Lower lobe of right lung (tissue), 2 donors: Measurements from ENCODE around the gene PTGIS. TPM values are rescaled to one million over a fixed set of nuclear protein-coding genes. Genes with fewer than 3 reads are reported as not detected.

Experiments
- ATAC-seq, 2 donors: fragments of 200-7000 bp; cut with Tn5 transposase; one replicate each; pipeline ENCODE4 v1.9.1; 2020 to 2022; ENCODE audit warnings: mild to moderate bottlenecking in 2 of 2, moderate library complexity in 2 of 2
- DNase-seq: peaks from one replicate; pipeline ENCODE4 v3.0.0-alpha.2; 2020
- H3K27ac ChIP-seq: fragments of 200-600 bp; one replicate; pipeline ENCODE4 v1.8.0; 2022
- H3K27me3 ChIP-seq: fragments of 200-600 bp; one replicate; pipeline ENCODE4 v1.8.0; 2022; ENCODE audit warnings: low read depth
- H3K36me3 ChIP-seq: fragments of 200-600 bp; one replicate; pipeline ENCODE4 v1.8.0; 2022; ENCODE audit warnings: mild to moderate bottlenecking
- H3K4me1 ChIP-seq: fragments of 200-600 bp; one replicate; pipeline ENCODE4 v1.8.0; 2022
- H3K4me3 ChIP-seq: fragments of 200-600 bp; one replicate; pipeline ENCODE4 v1.8.0; 2022; ENCODE audit warnings: mild to moderate bottlenecking
- H3K9me3 ChIP-seq: fragments of 200-600 bp; one replicate; pipeline ENCODE4 v1.8.0; 2022
- intact Hi-C: fragments of 100-400 bp; cut with DNase I; formaldehyde crosslinking; loops from one replicate; pipeline ENCODE4 v1.11.0; 2022
- total RNA-seq: library from RNA; stranded (reverse); fragmentation: NEBNext Ultra II Directional; extraction: Animal tissue kit (Norgen Biotek cat#: 25700); gene quantifications from one replicate; pipeline ENCODE4 v1.2.1, GENCODE V29; 2021
- TF ChIP-seq, protein P1 (sequence below): fragments of 200-600 bp; IDR thresholded peaks from one replicate; pipeline ENCODE4 v1.8.0; 2022; ENCODE audit warnings: antibody characterized with exemption, mild to moderate bottlenecking
- donor health status: DM: no; HTN: yes; CAD: no; lungs with severe emphysema.

Gene PTGIS
- total RNA-seq, 1 donor from 2014 or later, result 41.2 TPM

DNA sequence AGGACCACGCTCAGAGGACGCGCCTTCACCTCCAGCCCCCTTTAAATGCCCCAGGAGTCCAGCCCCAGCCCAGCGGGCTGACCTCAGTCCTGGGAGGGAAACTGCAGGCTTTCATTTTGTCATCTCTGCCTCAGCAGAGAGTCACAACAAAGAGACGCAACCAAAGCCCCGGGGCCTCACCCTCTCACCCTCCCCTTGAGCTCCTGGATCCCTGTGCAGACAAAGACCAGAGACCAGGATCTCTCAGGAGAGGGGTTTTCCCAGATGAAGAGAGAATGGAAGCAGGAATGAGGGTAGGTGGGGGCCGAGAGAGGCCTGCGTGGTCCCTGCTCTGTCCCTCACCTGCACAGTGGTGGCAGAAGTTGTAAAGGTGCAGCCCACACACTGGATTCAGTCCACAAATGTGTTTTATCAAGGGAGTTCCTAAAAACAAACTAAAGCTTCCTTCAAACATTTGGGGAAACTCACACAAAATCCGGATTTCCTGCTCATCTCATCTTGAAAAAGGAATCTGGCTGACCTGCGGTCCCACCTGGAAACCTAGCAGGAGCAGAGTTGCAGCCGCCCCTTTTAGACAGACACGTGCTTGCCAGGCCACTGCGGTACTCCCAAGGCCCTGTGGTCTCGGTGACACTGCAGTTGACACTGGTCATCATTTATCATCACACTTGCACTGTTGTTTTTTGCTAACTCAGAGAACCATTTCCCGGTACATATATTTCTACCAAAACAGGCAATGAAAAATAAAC is 27.1 kb downstream of the PTGIS start:
- Histone ChIP-seq H3K36me3 (no peaks in the 10 kb centered on the region), H3K27ac (no peak overlapping the region), H3K4me3 (no peak overlapping the region), H3K27me3 (no peaks in the 10 kb centered on the region), H3K4me1 (no peaks in the 10 kb centered on the region), H3K9me3 (no peaks in the 10 kb centered on the region)
- intact Hi-C loops, result loop anchor here (10.0 kb wide), 1 partner anchor 64 kb away; no protein-coding TSS in a partner anchor
- ATAC-seq, result no peak
- TF ChIP-seq, protein P1, sequence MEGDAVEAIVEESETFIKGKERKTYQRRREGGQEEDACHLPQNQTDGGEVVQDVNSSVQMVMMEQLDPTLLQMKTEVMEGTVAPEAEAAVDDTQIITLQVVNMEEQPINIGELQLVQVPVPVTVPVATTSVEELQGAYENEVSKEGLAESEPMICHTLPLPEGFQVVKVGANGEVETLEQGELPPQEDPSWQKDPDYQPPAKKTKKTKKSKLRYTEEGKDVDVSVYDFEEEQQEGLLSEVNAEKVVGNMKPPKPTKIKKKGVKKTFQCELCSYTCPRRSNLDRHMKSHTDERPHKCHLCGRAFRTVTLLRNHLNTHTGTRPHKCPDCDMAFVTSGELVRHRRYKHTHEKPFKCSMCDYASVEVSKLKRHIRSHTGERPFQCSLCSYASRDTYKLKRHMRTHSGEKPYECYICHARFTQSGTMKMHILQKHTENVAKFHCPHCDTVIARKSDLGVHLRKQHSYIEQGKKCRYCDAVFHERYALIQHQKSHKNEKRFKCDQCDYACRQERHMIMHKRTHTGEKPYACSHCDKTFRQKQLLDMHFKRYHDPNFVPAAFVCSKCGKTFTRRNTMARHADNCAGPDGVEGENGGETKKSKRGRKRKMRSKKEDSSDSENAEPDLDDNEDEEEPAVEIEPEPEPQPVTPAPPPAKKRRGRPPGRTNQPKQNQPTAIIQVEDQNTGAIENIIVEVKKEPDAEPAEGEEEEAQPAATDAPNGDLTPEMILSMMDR, result no peak
- no peak for DNase-seq

DNA sequence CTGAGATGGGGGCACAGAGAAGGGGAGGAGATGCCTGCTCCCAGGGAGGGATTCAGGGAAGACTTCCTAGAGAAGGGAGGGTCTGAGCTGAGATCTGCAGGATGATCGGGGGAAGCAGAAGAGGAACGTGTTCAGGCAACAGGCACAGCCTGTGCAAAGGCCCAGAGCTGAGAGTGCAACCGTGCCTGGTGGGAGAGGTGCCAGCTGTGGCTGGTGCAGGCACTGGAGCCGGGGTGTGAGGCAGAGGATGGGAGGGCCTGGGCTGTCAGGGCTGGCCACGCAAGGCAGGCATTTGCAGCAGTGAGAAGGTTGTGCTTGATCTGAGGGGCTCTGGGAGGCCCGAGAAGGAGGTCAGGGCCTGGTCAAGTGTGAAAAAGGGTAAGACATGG is 27.7 kb downstream of the PTGIS start:
- Histone ChIP-seq H3K27me3 (no peaks in the 10 kb centered on the region), H3K9me3 (no peaks in the 10 kb centered on the region), H3K4me3 (no peak overlapping the region), H3K4me1 (no peaks in the 10 kb centered on the region), H3K27ac (no peak overlapping the region), H3K36me3 (no peaks in the 10 kb centered on the region)
- intact Hi-C loops, result loop anchor here (10.0 kb wide), 1 partner anchor 65 kb away; no protein-coding TSS in a partner anchor
- ATAC-seq (no peak), DNase-seq (no peak)
- TF ChIP-seq, protein P1, result no peak

DNA sequence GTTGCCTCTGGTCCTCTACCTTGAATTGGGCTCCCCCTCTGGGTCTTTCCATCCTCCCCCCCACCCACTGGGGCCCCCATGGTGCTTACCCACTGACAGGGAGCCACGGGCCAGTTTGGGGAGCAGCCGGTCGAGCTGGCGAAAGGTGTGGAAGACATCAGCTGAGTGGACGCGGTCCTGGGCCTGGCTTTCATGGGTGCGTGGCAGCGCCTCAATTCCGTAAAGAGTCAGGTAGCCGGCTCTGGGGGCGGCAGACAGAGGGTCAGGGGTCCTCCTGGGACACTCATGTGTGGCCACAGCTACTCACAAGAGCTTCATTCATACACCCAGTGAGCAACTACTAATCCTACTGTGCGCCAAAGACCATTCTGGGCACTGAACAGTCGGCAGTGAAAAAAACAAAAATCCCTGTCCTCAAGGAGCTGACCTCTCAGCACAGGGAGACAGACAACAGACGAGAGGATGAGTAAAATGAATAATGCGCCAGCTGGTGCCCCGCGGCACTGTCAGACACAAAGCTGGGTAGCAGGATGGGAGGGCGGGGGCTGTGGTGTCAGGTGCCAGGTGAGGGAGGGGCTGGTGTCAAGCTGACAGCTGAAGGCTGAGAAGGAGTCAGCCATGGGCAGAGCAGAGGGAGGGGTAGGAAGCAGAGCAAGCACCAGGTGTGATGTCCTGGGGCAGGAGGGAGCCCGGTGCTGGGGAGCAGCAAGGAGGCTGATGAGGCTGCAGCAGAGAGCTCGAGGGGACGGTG is 28.3 kb downstream of the PTGIS start:
- H3K9me3 ChIP-seq, result no peaks in the 10 kb centered on the region
- H3K36me3 ChIP-seq, result no peaks in the 10 kb centered on the region
- no peaks in the 10 kb centered on the region for H3K27me3 ChIP-seq
- no peak overlapping the region for H3K4me3 ChIP-seq
- intact Hi-C loops, result loop anchor here (10.0 kb wide), 1 partner anchor 65 kb away; no protein-coding TSS in a partner anchor
- peaks cover 4% of the 10 kb centered on the region for H3K4me1 ChIP-seq
- H3K27ac ChIP-seq, result no peak overlapping the region
- TF ChIP-seq, protein P1, result no peak
- ATAC-seq, result no peak
- DNase-seq, result no peak

DNA sequence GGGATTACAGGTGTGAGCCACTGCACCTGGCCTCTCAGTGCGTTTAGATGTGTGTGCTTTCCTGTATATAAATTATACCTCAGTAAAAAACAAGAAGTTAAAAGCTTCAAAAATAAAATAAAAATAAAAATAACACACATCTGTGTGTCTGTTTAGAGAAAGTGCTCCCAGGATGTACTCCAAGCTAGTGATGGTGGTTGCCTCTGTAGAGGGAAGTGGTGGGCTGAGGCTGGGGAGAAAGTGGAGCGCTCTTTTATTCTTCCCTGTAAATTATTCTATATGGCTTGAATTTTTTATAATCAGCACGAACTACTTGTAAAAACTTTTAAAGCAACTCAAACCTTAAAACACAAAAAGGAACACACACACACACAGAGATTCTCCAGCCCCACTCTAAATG is 29.0 kb downstream of the PTGIS start:
- intact Hi-C loops, result no loop called here
- Histone ChIP-seq H3K4me1 (peaks cover 8% of the 10 kb centered on the region), H3K9me3 (no peaks in the 10 kb centered on the region), H3K4me3 (no peak overlapping the region), H3K36me3 (no peaks in the 10 kb centered on the region), H3K27me3 (no peaks in the 10 kb centered on the region), H3K27ac (no peak overlapping the region)
- DNase-seq, result no peak
- TF ChIP-seq, protein P1, result no peak
- no peak for ATAC-seq

DNA sequence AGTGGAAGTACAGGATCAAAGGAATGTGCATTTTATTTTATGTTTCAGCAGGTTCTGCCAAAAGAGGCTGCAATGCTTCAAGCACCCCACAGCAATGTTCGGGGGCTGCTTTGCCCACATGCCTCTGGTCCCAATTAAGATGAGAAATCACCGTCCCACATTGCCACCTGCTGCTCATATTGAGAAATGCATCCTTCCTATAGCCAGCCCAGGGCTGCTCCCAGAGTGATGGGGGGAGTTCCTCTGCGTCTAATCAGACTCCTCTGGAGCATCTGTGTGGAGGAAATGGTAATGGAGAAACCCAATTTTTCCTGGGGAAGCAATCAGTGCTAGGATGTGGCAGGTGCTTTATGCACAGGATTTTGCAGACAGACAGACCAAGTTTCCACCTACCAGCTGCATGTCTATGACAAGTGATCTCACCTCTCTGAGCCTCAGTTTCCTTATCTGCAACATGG is 33.7 kb downstream of the PTGIS start:
- Histone ChIP-seq H3K9me3 (no peaks in the 10 kb centered on the region), H3K4me1 (peaks cover 8% of the 10 kb centered on the region), H3K36me3 (peaks cover 4% of the 10 kb centered on the region), H3K27ac (no peak overlapping the region), H3K27me3 (no peaks in the 10 kb centered on the region), H3K4me3 (no peak overlapping the region)
- intact Hi-C loops, result no loop called here
- TF ChIP-seq, protein P1, result peak; percentile 81
- DNase-seq (no peak), ATAC-seq (peak; percentile 82 to 86)
